Activated CD4-positive, alpha-beta T cell treated with anti-CD3 and anti-CD28 coated beads, Interleukin-10, Interleukin-2, amounts not matched to agents 100 ng/mL and 50 ng/mL, durations not matched to agents 16 hours and 8 hours (primary cell): ENCODE data around the gene C1orf21.

Experiments
- DNase-seq: peaks from one replicate; pipeline ENCODE4 v3.0.0-alpha.2; 2020

The C1orf21 gene

DNA sequence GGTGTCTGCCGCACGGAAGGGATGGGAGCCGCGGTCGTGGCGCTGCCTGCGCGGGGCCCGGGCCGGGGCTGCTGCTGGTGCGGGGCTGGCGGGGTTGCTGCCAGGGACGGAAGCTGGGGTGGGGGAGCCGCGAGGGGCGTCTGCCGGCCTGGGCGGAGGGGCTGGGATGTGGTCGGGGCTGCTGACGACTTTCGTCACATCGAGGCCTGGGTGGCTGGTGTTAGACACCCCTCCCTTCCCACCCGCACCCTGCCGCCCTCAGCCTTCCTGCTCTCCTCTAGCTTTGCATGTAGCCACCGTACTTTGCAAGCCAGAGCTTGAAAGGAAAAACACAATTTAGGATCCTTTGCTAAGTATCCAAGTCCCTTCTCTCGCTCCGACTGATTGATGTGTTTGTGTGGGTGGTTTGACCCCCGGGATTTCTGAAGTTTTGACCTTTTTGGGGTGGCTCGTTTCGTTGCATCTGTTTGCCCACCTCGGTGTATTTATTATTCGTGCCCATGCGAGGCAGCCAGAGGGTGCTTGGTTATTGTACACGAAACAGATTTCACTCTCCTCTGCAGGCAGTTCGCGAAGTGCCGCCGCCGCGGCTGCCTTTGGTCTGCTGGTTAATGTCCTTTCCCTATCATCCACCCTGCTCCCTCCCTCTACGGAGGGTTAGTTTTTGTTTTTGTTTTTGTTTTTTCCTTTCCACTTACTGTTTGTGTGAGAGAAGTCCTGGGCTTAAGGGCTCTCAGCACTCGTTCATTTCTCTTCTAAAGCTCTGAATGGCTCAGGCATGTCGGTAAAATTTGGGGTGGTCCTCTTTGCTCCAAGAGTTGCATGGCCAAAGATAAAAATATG is 868 bp downstream of the C1orf21 start:
- peak; percentile 28 for DNase-seq

GRCh38 chr1:184388319-184388889 is 1.6 kb downstream of the C1orf21 start:
- DNase-seq = peak; percentile 17

DNA sequence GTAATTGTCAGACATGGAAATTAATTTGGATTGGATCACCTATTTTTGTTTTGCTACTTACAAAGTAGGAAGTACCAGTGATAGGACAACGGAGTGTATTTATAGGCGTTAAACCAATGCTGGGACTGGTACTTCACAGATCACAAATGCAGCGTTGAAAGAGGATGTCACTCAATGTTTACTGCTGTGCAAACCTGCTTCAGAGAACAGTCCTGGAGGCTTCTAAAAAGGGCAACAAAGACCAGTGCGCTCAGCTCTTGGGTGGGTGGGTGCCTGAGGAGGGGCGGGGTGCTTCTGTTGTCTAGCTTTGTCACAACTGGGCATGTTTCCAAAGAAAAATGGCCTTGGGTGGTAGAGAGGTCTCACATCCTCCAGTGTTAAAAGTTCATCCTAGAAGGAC is 2.1 kb downstream of the C1orf21 start:
- DNase-seq = no peak

DNA sequence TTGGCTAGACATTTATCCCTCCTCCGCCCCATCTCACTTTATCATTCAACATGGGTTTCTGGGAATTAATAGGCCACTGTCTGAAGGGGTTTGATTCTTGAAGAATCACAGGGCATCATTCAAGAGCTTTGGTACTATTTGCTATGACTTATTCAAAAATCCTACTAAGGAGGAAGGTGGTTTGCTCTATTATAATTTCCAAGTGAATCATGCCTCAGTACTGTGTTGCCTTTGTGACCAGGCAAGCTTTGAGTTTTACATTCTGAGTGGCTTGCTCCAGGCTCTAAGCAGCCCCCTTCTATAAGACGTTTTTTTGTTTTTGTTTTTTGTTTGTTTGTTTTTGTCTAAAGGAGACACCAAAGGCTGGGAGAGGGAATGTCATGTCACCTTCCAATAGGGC is 2.6 kb downstream of the C1orf21 start:
- DNase-seq = no peak

- DNase-seq = no peak
Observed at GRCh38 chr1:184390889-184391288, 4.1 kb downstream of the C1orf21 start.

DNA sequence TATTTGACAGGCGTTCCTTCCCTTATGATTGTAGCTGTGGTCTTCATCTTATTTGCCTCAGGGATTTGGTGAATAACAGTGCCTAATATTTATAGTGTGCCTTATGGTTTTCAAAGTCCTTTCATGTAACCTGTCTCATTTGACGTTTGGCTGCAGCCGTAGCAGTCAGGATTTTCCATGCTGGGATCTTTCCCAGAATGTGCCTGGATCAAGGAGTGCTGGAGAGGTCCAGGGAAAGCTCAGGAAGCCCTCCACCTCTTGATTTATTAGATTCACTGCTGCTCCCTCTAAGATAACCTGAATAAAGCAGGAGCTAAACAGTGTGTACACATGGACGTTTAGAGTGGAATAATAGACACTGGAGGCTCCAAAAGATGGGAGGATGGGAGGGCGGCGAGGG is 5.2 kb downstream of the C1orf21 start:
- no peak for DNase-seq

DNA sequence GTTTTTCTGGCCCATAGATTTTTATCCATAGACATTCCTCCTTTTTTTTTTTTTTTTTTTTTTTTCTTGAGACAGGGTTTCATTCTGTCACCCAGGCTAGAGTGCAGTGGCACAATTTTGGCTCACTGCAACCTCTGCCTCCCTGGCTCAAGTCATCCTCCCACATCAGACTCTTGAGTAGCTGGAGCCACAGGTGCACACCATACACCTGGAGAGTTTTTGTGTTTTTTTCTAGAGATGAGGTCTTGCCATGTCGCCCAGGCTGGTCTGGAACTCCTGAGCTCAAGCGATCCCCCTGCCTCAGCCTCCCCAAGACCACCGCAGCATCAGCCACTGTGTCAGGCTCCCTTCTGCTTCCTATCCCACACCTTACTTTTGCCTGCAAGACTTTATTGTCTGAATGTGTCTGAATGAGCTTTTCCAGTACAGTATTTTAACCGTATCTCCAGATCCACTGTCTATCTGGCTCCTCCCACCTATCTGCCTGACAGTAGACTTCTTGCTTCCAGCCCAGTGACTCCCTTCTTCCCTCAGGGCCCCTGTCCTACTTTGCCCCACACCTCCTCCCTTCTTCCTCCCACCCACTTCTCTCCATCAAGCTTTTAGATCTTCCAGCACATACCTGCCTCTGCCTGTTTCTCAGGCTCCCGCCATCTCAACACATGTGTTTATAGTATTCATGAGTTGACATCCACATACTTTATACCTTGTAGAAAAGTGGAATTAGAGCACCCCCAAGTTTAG is 6.1 kb downstream of the C1orf21 start:
- no peak for DNase-seq

- DNase-seq = no peak
Observed at GRCh38 chr1:184393962-184394361, 7.1 kb downstream of the C1orf21 start.

GRCh38 chr1:184395370-184395769 is 8.5 kb downstream of the C1orf21 start:
- no peak for DNase-seq

- DNase-seq = no peak
Observed at GRCh38 chr1:184395937-184396480, 9.2 kb downstream of the C1orf21 start.

DNA sequence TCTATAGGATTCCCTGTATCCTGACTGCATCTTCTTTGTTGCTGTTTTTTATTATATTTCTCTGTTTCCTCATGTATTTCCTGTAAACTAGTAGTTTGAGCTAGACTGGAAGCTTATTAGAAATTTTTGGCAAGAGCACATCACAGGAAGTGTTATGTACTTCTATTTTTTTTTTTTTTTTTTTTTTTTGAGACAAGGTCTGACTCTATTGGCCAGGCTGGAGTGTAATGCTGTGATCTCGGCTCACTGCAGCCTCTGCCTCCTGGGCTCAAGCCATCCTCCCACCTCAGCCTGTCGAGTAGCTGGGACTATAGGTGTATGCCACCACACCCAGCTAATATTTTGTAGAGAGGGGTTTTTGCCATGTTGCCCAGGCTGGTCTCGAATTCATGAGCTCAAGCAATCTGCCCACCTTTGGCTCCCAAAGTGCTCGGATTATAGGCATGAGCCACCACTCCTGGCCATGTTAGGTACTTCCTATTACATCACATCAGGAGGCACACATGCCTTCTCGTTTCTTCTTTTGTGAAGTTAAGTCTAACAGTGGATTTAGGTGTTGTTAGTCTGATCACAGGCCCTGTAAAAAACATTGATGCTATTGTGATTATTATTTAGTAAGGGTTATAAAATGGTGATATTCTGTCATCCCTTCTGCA is 12.5 kb downstream of the C1orf21 start:
- DNase-seq = no peak

DNA sequence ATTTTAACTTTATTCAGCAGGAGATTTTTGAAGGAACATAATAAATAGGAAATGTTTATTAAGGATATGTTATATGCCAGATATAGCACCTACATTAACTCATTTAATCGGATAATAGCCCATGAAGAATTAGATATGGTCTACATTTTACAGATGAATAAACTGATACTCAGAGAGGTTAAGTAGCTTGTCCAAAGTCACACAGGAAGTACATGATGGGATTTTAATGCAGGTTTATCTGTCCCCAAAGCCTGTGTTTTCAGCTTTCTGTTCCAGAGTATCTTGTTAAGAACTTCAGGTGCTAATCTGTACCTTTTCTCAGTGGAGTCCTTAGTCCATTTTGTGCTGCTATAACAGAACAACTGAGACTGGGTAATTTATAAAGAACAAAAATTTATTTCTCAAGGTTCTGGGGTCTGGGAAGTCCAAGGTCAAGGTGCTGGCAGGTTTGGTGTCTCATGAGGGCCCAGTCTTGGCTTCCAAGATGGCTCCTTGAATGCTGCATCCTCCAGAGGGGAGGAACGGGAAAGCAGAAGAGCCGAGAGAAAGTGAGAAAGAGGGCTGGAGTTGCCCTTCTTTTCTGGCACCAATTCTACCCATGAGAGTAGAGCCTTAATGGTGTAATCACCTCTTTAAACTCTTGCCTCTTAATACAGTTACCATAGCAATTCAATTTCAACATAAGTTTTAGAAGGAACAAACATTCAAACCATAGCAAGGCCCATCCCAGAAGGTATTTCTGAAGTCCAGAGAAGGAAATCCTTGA is 17.3 kb downstream of the C1orf21 start:
- DNase-seq = no peak

DNA sequence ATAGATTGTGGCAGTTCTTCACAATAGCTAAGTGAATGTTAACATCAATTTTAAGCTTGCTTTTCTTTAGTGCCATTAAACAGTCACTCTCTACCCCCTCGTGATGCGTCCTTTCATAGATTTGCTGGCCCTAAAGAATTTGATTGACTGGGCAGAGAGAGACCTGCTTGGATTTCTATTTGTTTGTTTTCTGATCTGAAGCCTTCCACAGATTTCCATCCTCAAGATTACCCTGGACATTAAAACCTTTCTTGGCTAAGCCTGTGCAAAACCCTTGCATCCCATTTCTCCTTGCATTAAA is 17.8 kb downstream of the C1orf21 start:
- no peak for DNase-seq

DNA sequence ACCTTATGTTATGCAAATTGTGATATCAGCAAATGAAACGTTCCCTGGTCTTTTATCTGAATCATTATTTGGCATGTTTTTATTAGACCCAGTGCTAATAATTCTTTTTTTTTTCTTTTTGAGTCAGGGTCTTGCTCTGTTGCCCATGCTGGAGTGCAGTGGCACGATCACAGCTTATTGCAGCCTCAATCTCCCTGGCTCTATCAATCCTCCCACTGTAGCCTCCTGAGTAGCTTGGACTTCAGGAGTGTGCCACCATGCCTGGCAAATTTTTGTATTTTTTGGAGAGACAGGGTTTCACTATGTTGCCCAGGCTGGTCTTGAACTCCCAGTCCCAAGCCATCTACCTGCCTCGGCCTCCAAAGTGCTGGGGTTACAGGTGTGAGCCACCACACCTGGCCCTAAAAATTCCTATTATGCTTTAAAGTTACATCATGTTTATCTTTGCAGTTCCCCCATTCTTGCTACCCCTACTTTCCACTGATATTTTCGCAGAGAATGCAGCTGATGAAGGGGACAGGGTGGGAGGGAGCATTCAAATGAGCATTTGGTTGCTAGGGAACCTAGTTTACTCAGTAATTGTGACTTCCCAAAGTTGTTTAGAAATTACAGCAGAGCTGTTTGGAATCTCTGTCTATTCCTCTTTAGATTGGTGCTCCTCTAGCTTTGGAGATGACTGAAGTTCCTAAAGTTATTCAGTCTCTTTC is 18.4 kb downstream of the C1orf21 start:
- no peak for DNase-seq

- no peak for DNase-seq
Observed at GRCh38 chr1:184405801-184406142, 18.9 kb downstream of the C1orf21 start.

DNA sequence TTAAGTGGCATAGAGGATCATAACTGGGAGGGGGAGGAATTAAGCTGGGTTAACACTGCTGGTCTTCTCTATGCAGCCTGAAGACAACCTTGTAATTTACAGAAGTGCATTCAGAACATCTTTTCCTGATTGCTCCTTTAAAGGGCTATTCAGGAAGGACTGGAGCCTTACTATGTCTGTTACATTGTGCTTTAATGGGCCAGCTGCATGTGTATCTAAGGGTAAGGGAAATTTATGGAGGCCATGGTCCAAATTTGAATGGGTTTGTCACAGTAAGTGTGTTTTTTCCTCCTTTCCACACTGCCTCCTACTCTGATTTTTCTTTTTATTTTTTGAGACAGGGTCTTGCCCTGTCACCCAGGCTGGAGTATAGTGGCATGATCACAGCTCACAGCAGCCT is 19.6 kb downstream of the C1orf21 start:
- DNase-seq = no peak

DNA sequence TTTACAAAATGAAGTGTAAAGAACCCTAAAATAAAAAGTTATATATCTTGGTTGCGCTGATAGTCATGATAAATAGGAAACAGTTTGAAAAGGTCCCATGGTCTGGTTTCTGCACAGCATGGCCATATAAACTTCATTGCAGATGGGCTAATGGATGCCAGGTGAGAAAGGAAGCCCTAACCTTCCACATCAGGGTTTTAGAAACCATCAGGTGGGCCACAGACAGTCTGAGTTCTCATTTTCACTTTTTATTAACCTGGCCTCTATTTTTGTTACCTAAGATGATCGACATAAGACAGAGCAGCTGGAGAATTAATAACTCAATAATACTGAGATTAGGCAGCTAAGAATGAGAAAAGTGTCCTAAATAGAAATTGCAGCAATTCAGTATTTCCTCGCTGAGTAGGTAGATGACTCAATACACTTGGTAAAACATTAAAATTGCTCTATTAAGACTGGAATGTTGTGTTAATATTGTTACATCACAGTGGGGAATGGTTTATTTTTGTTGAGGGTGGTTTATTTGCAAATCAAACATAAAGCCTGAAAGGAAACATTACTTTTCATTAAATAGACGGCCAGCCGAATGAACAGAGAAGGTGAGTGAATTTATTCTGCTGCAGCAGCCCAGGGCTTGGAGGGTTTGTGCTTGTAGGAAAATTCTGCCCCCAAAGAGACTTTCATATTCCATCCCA is 21.1 kb downstream of the C1orf21 start:
- DNase-seq = no peak

GRCh38 chr1:184408580-184408979 is 21.8 kb downstream of the C1orf21 start:
- no peak for DNase-seq

- DNase-seq = no peak
Observed at GRCh38 chr1:184409011-184409410, 22.2 kb downstream of the C1orf21 start.

GRCh38 chr1:184412472-184412871 is 25.6 kb downstream of the C1orf21 start:
- no peak for DNase-seq

DNA sequence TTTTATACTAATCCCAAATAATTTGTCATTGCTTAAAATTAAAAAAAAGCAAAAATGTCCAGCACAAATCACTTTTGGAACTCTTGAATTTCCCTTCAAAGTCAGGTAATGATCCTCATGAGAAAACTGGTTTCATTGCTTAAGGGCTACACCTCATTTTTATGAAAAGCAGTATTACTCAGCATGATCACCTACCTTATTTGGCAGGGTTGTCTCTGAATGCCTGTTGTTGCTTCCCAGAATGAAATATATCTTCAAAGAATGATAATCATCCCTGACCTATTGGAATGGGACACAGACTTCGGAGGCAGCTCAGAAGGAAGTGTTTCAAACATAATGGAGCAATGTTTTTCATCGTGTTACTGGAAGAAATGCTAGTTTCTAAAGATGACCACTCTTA is 29.7 kb downstream of the C1orf21 start:
- no peak for DNase-seq
